Measurements from ENCODE around the gene DSCAM.

Gene DSCAM

GRCh38 chr21:40438616-40439015, 408.3 kb downstream of the DSCAM start:
- no peak for DNase-seq

GRCh38 chr21:40436261-40436660, 410.7 kb downstream of the DSCAM start:
- DNase-seq: no peak

GRCh38 chr21:40433538-40433937, 413.4 kb downstream of the DSCAM start:
- DNase-seq: no peak

- DNase-seq: no peak
These were observed 421.0 kb downstream of the DSCAM start for GRCh38 chr21:40425981-40426380.

- DNase-seq: no peak
These were observed 423.9 kb downstream of the DSCAM start for GRCh38 chr21:40422896-40423635.

GRCh38 chr21:40421121-40421520, 425.8 kb downstream of the DSCAM start:
- no peak for DNase-seq

- no peak for DNase-seq
These were observed 430.4 kb downstream of the DSCAM start for GRCh38 chr21:40416572-40416971.

GRCh38 chr21:40408561-40408960, 438.4 kb downstream of the DSCAM start:
- no peak for DNase-seq

GRCh38 chr21:40404396-40404800, 442.6 kb downstream of the DSCAM start:
- DNase-seq: no peak

- DNase-seq: no peak
These were observed 443.9 kb downstream of the DSCAM start for GRCh38 chr21:40402884-40403582.

GRCh38 chr21:40395732-40396131, 451.2 kb downstream of the DSCAM start:
- no peak for DNase-seq

GRCh38 chr21:40393066-40393465, 453.9 kb downstream of the DSCAM start:
- no peak for DNase-seq

- DNase-seq: no peak
These were observed 458.9 kb downstream of the DSCAM start for GRCh38 chr21:40388046-40388445.

GRCh38 chr21:40386981-40387747, 459.8 kb downstream of the DSCAM start:
- DNase-seq: no peak

GRCh38 chr21:40386294-40386911, 460.6 kb downstream of the DSCAM start:
- no peak for DNase-seq

- DNase-seq: no peak
These were observed 461.1 kb downstream of the DSCAM start for GRCh38 chr21:40385883-40386282.

- no peak for DNase-seq
These were observed 463.0 kb downstream of the DSCAM start for GRCh38 chr21:40383951-40384350.

- no peak for DNase-seq
These were observed 465.8 kb downstream of the DSCAM start for GRCh38 chr21:40381111-40381510.

- no peak for DNase-seq
These were observed 466.8 kb downstream of the DSCAM start for GRCh38 chr21:40379881-40380810.

- no peak for DNase-seq
These were observed 469.8 kb downstream of the DSCAM start for GRCh38 chr21:40377135-40377534.

GRCh38 chr21:40373761-40374160, 473.2 kb downstream of the DSCAM start:
- no peak for DNase-seq

- DNase-seq: no peak
These were observed 474.5 kb downstream of the DSCAM start for GRCh38 chr21:40372506-40372905.
